GM12891 (cell line): Measurements from ENCODE around the gene GYS1.
A peak's percentile ranks its signal among the peaks of the same experiment; 100 is the strongest.

Experiments used
- DNase-seq: peaks from one replicate; pipeline ENCODE4 v3.0.0; 2011; ENCODE audit warnings: low spot score; ENCODE audit not compliant: insufficient read length
- FAIRE-seq: peaks from 2 replicates; lab custom pipeline; 2011; peaks lifted over from hg19 to GRCh38; lab: Jason Lieb, UNC
- PAX5 ChIP-seq: IDR thresholded peaks from 2 replicates; pipeline ENCODE4 v1.6.1; 2011; ENCODE audit warnings: low read length, moderate library complexity, mild to moderate bottlenecking; ENCODE audit not compliant: insufficient read depth, severe bottlenecking
- POLR2A ChIP-seq: IDR thresholded peaks from 2 replicates; pipeline ENCODE4 v1.6.1; 2011; ENCODE audit warnings: low read depth, low read length, control low read depth
- POLR2AphosphoS5 ChIP-seq: IDR thresholded peaks from 2 replicates; pipeline ENCODE4 v1.6.1; 2011; ENCODE audit warnings: low read depth, low read length, control low read depth
- POU2F2 ChIP-seq: IDR thresholded peaks from 2 replicates; pipeline ENCODE4 v1.6.1; 2011; ENCODE audit warnings: low read depth, mild to moderate bottlenecking, control low read depth, low read length, moderate library complexity
- SPI1 ChIP-seq: IDR thresholded peaks from 2 replicates; pipeline ENCODE4 v1.6.1; 2011; ENCODE audit warnings: low read depth, low read length, control low read depth
- TAF1 ChIP-seq: IDR thresholded peaks from 2 replicates; pipeline ENCODE4 v1.6.1; 2011; ENCODE audit warnings: low read depth, low read length, control low read depth

GYS1 gene

DNA sequence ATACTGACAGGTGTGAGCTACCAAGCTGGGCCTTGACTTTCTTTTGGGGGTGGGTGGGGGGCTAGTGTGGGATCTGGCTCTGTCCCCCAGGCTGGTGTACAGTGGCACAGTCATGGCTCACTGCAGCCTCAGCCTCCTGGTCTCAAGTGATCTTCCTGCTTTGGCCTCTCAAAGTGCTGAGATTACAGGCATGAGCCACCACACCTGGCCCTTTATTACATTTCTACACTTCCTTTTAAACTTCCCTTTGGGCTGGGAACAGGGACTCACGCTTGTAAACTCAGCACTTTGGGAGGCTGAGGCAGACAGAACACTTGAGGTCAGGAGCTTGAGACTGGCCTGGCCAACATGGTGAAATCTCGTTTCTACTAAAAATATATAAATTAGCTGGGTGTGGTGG lies 16.0 kb downstream of the GYS1 start:
- TF ChIP-seq TAF1 (no peak), SPI1 (no peak), POU2F2 (no peak)
- FAIRE-seq = no peak

GRCh38 chr19:48975947-48976847 lies 16.9 kb downstream of the GYS1 start:
- TF ChIP-seq POU2F2 = no peak
- TF ChIP-seq SPI1 = no peak
- TF ChIP-seq TAF1 = no peak
- no peak for TF ChIP-seq POLR2AphosphoS5
- no peak for TF ChIP-seq PAX5
- no peak for TF ChIP-seq POLR2A
- FAIRE-seq (peak; percentile 5), DNase-seq (no peak)

More for the DNA sequence above, 16.0 kb downstream of the GYS1 start:
- no peak for DNase-seq

DNA sequence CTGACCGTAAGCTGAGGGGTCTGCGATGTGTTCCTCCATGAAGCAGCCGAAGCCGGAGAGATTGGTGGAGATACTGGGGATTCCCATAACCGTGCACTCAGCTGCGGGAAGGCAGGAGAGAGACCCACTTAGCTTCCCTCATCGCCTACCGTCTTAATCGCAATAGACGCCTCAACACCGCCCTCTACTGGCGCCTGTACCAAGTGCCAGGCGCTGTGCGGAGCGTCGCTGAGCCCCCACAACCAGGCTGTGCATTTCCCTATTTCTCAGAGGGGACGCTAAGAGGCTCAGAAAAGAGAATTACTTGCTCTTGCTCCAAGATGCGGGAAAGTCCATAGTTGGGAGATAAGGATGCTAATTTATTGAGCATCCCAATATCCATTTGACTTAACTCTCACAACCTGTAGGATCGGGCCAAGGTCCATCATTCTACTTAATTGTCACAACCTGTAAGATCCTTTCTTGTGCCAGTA lies 22.1 kb downstream of the GYS1 start:
- TF ChIP-seq PAX5 = no peak
- peak; percentile 71 for TF ChIP-seq SPI1
- no peak for TF ChIP-seq POLR2A
- TF ChIP-seq POU2F2 = no peak
- peak; percentile 68 for DNase-seq
- FAIRE-seq = peak; percentile 87

- FAIRE-seq (no peak), DNase-seq (no peak)
- TF ChIP-seq POLR2A (peak; percentile 46; the same call in 1 of the 2 replicates), TAF1 (no peak)
Measured at GRCh38 chr19:48970139-48970766, 22.9 kb downstream of the GYS1 start.

- DNase-seq (no peak), FAIRE-seq (no peak)
- TF ChIP-seq POU2F2 = peak; percentile 73; the same call in 1 of the 2 replicates
- TF ChIP-seq POLR2AphosphoS5 = no peak
Measured at GRCh38 chr19:48969276-48970138, 23.6 kb downstream of the GYS1 start.

DNA sequence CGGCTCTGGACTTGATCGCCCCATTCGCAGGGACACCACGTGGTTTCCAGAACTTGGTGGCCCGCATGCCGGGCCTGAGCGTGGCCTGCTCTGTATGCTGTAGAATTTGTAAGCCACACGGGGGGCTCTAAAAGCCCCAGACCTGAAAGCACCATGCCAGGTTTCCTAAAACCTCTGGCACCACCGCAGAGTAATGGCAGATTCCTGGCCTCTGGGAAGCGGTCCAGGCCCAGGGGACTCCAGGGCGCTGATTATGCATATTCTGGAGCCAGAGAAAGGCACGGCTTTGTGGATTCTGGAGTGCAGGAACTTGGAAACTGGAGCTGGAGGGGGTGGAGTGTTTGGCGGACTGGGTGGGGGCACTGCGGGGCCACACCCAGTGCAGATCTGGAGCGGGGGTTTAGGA lies 24.3 kb downstream of the GYS1 start:
- DNase-seq (no peak), FAIRE-seq (no peak)
- TF ChIP-seq POU2F2 (no peak), TAF1 (no peak), POLR2A (no peak), SPI1 (no peak), PAX5 (no peak), POLR2AphosphoS5 (no peak)

DNA sequence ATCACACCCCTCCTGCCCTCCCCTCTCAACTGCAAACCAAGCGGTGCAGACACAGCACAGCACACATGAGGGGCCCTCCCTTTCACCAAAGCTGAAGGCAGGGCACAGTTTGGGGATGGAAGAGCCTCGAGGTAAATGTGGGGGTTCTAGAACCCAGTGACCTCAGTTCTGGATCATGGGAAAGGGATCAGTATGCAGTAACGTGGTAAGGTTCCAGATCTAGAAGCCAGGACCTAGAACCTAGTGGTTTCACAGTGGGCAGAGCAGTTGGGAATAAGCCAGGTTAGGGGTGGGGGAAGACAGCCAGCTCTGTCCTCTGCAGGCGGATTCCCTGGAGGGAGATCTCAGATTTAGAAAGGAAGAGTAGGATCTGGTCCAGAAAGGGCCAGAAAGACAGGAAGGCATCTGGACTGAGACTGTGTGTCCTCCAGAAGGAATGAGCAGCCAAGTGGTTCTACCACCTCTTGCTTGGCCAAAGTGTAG lies 24.9 kb downstream of the GYS1 start:
- DNase-seq (no peak), FAIRE-seq (no peak)
- TF ChIP-seq POLR2A (no peak), POLR2AphosphoS5 (no peak), PAX5 (no peak), POU2F2 (no peak), TAF1 (no peak), SPI1 (no peak)

DNA sequence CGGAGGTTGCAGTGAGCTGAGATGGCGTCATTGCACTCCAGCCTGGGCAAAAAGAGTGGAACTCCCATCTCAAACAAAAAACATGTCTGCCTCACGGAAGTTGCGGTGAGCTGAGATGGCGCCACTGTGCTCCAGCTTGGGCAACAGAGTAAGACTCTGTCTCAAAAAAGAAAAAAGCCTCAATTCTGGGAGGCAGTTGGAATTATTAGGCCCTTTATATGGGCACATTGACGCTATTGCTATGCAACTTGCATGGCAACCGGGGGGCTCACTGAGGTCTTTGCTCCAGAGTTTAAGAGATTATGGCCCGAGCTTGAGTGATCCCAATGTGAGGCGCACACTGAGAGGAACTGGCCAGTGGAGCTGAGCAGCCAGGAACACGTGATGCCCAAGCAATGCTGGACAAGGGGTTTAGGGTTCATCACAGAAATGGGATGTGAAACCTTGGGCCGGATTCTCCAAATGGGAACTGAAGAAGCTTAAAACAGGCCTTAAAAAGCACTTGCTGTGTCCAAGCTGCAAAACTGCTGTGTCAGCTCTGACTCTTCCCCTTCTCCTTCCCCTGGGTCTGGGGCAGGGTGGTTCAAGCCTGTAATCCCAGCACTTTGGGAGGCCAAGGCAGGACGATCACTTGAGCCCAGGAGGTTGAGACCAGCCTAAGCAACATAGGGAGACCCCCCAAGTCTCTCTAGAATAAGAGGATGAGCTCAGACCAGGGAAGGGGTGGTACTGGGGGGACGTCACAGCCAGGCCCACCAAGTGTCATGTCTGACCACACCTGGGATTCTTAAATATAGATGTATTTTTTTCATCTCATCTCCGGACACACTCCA lies 25.5 kb downstream of the GYS1 start:
- FAIRE-seq = no peak
- TF ChIP-seq POLR2AphosphoS5 (peak; percentile 64), TAF1 (no peak), SPI1 (peak; percentile 84), POLR2A (peak; percentile 67), POU2F2 (peak; percentile 20; the same call in 1 of the 2 replicates), PAX5 (no peak)
- DNase-seq = no peak

DNA sequence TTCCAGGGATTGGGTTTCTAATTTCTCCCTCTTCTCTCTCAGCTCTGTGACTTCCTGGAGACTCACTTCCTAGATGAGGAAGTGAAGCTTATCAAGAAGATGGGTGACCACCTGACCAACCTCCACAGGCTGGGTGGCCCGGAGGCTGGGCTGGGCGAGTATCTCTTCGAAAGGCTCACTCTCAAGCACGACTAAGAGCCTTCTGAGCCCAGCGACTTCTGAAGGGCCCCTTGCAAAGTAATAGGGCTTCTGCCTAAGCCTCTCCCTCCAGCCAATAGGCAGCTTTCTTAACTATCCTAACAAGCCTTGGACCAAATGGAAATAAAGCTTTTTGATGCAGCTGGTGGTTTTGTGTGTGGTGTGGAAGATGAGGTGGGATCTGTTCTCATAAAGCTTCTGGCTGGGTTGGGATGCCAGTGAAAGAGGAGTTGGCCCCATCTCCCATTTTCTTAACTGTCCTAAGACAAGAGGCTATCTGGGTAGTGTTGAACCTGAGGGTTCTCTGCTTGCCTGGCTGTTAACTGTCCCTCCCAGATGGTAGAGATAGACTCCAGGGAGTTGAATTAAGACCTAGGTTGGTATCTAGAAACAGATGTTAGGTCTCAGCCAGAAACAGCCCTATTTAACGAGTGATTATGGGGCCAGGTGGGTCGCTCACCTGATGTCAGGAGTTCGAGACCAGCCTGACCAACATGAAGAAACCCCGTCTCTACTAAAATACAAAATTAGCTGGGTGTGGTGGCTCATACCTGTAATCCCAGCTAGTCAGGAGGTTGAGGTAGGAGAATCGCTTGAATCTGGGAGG lies 26.4 kb downstream of the GYS1 start:
- DNase-seq = no peak
- no peak for FAIRE-seq
- TF ChIP-seq POLR2A = no peak
- peak; percentile 43; the same call in 1 of the 2 replicates for TF ChIP-seq POU2F2
- 0 out of 2 replicates have a peak, but pooled peaks have one; percentile 10 for TF ChIP-seq POLR2AphosphoS5
- no peak for TF ChIP-seq TAF1
- TF ChIP-seq SPI1 = peak; percentile 59
- TF ChIP-seq PAX5 = no peak
